NOMO-1 treated with dmso at 0.1 percent for 144 hours (cell line): ENCODE measurements around the gene ABCB9.
A peak's percentile ranks its signal among the peaks of the same experiment; 100 is the strongest.

Experiments
- DNase-seq: peaks from one replicate; lab custom pipeline; 2025; ENCODE audit not compliant: unreplicated experiment; lab: John Stamatoyannopoulos, UW

The ABCB9 gene

DNA sequence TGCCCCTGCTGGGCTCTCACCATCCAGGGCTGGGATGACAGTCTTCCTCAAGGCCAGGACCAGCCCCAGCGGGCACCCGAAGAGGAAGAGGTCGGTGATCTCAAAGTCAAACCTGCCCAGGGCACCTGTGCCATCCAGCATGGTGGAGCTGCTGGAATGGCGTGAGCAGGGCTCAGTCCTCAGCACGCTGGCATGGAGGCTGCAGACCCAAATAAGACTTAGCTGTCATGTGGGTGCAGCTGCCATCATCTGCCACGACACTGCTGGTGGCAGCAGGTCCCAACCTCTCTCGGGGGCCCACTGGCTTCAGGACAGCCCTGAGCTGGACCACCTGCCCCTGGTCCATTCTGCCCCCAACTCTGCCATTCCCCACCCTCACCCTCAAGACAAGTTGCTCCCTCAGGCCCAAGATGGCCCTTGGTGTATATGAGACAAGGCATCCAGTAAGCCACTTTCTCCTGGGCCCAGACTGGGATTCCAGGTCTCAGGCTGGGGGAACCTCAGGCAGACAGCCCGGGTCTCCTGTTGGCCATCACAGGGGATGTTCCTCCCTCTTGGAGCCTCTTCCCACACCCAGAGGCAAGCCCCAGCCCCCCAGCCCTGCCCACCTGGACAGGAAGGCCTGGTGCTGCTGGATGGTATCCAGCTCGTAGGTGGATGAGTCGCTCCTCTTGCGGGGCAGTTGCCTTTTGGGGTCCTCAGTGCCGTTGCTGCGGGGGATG is 28.7 kb upstream of the ABCB9 start:
- DNase-seq = no peak

DNA sequence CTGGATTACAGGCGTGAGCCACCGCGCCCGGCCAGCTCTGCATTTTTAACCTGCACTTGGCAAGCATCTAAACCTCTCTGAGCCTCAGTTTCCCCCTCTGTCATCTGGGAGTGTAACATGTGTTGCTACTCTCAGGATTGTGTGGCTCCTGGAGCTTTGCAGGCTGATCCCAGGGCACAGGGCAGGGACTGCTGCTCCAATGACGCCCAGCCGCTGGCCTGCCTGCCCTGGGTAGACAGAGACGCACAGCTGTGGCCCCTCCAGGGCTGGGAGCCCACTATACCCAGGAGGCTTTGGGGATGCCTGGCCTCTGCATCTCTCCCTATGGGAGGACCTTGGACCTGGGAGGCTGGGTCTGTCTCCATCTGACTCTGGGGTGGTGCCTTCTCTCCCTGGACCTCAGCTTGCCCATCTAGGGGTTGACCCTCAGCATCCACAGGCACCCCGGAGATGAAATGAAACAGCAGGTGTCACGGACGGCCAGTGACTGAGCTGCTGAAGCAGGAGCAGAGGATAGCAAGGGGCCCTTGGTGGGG is 27.9 kb upstream of the ABCB9 start:
- no peak for DNase-seq

DNA sequence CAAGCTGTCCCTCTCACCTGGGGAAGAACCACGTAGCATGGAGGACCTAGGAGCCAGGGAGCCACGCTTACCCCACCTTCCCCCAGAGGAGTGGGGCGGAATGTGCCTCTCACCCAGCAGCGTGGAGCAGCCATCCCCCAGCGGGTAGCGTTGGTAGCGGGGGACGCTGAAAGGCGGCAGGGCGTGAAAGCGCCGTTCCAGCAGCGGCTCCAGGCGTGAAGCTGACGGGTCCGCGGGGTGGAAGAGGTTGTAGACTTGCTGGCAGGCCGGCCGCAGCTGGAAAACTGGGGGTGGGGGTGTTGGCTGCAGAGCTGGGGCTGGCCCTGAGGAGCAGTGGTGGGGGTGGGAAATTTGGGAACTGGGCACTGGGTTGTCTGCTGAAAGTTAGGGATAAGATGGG is 26.1 kb upstream of the ABCB9 start:
- DNase-seq = no peak

DNA sequence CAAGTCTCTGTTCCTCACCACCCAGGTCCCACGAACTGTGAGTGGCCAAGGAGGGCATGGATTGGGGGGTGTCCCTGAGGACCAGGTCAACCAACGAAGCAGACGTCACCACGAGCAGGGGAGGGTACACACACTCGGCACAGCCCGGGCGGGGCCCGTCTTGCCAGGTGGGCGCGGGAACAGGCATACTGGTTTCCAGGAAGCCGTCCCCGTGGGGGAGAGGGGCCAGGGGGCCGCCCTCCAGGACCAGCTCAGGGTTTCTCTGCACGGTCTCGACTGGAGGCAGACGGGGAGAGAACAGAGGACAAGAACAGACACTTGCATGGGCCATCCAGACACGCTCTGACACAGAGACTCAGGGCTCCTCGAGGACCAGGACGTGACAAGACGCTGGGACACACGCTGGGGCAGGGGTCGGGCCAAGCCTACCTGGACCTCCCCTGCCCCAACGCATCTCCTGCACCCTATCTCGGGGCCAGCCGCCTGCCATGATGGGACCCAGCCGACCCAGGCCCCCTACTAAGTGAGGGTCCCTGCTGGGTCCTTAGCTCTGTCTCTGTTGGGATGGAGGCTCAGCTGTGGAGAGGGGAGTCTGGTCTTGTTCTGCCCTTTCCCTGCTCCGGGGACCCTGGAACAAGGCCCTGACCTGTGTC is 25.5 kb upstream of the ABCB9 start:
- no peak for DNase-seq

DNA sequence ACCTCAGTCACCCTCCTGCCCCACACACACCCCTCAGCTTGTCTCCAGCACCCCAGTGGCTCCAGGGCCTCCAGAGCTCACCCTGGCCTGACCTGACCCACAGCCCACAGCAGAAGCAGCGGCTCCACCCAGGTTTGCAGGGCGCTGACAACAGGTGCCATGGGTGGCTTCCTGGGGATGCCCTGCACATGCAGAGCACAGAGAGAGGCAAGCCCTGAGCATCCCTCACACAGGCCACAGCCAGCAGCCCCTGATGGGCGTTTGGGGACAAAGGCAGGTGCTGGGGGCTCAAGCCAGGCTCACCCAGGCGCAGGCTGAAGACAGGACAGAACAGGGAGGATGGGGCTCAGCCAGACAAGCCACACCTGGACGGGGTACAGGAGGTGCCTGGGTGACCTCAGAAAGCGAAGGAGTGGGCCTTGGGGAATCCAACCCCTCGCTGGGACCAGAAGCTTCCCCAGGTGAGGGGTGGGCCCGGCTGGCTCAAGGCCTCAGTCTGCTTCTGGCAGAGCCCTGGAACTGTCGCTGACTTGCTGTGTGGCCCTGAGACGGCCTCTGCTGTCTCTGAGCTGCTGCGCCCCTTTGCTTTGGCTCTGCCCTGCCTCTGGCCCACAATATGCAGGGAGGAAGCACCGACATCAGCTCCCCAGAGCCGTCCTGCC is 24.8 kb upstream of the ABCB9 start:
- no peak for DNase-seq

DNA sequence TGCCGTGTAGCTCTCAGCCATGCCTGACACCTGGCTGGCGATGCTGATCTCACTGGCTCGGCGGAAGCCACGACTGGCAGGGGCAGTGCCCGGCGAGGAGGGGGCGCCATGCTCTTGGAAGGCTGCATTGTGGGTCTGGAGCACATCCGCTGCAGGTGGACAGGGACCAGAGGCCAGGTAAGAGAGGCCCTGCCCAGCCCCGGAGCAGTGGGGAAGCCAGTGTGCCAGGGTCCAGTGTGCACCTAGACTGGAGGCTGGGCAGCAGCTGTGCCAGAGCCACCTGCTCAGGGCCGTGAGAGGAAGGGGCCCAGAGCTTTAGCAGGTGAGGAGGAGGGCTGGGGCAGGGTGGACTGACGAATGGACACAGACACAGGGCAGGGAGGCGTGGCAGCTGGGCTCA is 24.3 kb upstream of the ABCB9 start:
- no peak for DNase-seq

- DNase-seq = no peak
Measured at GRCh38 chr12:122989874-122990419, 23.7 kb upstream of the ABCB9 start.

DNA sequence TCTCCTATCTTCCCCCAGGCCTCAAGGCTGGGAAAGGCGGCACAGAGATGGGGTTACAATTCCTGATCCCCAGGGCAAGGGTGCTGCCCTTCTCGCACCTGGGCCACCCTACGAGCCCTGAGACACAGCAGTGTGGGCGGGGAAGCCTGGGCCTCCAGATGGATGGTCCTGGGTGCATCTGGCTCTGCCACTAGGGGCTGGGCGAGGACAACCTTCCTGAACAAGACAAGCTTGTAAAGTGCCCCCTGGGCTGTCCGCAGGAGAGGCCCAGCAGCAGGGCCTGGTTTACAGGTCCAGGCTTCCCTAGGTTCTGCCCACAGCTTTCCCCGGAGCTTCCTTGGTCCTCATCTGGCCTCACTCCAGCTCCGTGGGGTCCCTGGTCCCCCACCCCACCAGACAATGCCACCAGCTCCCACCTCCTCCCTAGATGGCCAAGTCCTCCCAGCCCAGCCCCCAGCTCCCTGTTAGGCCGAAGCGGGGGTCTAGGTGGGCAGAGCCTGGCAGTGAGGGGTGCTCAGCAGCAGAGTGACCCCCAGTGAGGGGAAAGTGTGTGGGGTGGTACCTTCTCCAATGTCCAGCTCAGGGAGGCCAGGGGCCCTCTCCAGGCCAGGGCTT is 23.1 kb upstream of the ABCB9 start:
- no peak for DNase-seq

DNA sequence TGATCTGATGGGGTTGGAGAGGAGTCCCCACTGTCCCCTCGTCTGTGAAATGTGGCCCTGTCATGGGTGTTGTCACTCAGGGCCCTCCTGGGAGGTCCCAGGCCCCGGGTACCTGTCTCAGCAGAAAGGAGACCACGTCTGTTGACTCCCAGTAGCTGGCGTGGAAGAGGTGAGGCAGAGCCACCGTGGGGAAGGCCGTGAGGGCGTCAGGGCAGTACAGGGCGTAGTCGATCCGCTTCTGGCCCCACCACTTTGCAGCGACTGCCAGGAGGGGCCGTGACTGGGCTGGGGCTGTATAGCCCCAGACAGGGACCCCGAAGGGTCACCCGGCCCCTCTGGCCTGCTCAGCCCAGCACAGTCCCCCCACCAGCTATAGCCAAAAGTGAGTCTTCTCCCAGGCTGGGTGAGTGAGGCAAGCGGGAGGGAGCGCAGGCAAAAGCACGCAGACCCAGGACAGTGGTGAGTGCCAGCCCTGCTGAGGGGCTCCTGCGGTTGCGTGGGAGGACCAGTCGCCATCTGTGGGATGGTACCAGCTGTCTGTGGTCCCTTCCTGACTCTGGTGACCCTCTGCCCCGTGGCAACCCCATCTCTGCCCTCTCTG is 22.4 kb upstream of the ABCB9 start:
- DNase-seq = no peak

DNA sequence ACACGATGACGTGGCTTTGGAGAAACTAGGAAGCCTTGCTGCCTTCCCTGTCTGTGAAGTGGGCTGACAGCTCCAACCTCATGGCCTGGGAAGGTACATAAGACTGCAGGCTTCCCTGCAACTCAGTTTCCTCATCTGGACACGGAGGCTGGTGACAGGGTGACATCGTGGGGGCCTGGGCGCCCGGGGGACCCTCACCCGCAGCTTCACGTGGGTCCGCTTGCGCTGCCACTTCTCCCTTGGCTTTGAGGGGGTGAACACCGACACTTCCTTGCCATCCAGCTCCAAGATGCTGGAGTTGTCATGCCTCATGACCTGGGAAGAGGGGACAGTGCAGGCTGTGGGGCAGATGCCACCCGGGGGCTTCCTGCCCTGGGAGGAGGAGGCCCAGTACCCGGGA is 21.8 kb upstream of the ABCB9 start:
- DNase-seq = no peak

DNA sequence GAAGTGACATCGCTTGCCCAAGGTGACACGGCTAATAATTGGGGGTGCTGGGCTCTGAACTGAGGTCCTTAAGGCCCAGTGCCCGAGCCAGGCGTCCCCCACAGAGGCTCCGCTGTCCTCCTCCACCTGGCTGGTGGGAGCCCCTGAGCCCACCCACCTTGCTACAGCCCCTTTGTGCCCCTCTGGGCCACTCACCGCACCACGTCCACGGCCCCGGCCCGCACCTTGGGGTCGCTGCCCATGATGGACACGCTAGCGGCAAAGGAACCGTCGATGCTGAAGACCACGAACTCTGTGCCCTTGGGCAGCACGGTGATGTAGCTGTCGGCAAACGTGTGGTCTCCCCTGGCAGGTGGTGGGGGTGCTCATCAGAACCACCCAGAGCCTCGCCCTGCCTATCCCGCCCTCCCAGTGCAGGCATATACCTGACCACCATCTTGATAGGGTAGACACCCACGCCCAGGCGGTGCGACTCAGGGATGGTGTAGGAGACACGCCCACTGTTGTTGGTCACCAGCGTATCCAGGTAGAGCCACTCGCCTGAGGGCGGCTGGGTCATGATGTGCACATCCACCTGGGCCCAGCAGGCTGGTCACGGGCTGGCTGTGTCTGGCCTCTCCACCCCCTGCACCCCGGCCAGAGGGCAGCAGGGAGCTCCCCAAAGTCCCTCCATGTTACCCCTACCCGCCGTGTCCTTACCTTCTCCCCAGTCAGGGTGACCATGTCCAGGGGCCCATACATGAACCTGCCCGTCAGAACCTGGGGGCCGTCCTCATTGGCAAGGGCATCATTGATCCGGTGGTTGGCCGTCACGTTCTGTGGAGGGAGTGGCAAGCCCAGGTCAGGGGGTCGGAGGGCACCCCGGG is 21.1 kb upstream of the ABCB9 start:
- no peak for DNase-seq

DNA sequence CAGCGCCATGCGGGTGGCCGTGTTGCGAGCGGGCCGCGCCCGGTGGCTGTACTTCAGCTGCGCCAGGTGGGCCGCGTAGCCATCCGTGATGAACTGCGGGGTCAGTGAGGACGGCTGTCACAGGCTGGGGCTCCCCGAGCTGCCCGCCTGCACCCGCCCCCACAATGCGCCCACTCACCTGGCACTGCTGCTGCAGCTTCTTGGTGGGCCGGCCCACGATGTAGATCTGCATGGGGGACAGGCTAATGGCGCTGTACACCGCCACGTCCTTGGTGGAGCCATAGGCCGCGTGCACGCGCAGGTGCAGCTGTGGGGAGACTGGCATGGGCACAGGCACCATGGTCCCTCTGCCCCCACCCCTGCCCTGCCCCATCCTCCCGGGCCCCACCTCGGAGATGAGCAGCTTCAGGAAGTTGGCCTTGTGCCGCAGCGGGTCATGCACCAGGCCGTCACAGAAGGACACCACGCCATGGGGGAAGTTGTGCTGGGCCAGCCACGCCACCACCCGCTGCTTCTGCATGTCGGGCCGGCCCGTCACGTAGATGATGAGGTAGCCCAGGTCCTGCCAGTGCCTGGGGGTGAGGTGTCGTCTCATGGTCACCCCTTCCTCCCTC is 20.1 kb upstream of the ABCB9 start:
- no peak for DNase-seq

- DNase-seq = no peak
Measured at GRCh38 chr12:122985338-122986257, 19.3 kb upstream of the ABCB9 start.

DNA sequence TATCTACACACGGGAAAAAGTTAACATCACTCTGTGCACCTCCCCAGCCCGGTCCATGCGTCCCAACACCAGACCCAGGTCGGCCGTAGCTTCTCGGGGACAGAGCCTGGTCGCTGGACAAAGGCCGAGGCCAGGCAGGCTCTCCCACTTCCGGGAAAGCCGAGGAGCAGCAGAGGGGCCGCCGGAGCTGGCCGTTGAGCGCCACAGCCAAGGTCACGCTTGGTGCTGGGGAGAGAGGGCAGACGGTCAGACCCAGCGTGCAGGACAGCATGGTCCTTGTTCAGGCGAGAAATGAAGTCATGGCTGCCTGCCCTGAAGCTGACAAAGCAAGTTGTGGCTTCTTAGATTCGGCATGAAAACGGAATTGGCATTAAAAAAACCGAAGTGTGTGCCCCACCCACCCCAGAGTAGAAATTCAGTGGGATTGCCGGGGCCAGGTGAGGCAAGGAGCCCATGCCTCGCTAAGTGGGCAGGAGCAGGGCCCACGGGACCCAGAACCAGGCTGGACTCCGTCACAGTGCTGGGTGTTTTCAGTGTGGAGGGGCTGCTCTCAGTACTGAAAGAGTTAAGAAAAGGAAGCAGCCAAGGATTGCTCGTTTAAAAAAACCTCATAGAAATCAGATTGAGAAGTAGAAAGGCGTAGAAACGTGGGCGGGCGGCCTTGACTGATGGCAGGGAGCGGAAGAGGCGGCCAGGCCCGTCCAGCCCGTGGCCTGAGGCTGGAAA is 18.5 kb upstream of the ABCB9 start:
- DNase-seq = no peak

DNA sequence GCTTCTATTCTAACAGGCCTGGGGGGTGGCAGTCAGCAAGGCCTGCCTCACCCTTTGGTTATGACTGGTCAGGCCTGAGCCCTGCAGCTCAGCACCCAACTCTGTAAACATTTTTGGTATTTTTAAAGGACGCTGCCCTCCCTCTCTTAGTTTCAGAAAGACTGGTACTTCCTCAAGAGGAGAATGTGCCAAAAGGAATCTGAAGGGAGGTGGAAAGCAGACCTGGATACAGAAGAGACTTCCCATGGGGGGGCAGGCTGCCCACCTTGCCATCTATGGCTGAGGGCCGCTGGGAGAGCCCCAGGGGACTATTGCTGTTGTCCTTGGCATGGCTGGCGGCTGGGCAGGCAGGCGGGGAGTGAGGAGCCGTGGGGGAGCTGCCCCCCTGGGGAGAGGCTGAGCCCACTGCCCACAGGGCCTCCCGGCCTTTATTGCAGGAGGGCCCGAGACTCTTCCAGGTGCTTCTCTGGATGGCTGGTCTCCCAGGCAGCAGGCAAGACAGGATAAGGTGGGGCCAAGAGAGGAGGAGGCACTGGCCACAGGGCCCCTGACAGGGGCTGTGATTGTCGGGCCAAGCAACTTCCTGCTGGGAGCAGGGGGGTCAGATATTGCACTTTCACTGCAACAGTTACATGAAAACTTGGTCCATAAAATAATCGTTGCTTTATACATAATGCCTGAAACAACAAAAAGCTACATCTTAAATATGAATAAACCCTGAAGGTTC is 17.7 kb upstream of the ABCB9 start:
- peak; percentile 28 for DNase-seq

- no peak for DNase-seq
Measured at GRCh38 chr12:122982963-122983788, 16.9 kb upstream of the ABCB9 start.

DNA sequence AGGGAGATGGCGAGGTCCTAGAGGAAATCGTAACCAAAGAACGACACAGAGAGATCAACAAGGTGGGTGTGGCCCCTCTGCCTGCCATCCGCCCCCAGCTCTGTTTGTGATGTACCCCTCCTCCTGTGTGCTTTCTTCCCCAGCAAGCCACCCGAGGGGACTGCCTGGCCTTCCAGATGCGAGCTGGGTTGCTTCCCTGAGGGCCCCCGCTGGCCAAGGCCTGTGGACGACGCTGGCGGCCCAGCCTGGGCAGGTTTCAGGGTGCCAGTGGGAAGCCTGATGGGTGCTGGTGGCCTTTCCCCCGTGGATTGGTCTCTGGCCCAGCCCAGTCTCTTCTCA is 16.2 kb upstream of the ABCB9 start:
- no peak for DNase-seq
